Activated CD4-positive, CD25-positive, alpha-beta regulatory T cell treated with anti-CD3 and anti-CD28 coated beads, Interleukin-2, amount 50 U/mL, for 72 hours (primary cell): ENCODE results near the gene SLCO6A1.

Source experiments
- DNase-seq: peaks from one replicate; pipeline ENCODE4 v3.0.0; 2021

The SLCO6A1 gene

DNA sequence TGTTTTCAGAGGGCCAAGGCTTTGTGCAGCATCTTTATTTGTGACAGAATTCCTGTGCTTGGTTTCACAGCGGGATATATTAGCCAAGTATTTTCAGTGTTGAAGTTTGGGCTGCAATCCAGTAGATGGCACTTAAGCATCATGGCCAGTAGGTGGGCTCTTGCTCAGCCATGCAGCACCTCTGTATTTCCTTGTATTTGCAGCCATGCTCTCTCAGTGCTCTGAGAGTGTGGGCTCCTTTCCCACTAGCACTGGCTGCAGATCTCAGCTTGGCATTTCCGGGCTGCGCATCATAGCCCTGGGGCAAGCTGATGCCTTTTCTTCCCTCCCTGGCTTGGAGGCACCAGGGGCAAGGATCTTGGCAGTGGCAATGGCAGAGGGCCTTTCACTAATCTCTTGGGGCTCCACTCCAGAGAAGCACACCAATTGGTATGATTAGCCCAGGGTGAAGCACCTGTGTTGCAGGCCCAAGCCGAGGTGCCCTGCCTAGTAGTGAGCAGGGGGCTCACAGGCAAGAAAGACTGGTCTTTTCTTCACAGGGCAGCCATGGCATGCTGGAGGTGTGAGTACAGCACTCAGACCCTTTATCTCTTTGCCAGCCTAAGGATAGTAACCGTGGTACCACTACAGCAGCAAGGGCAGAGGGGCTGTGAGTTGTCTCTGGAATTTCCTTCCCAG lies 48.3 kb downstream of the SLCO6A1 start:
- DNase-seq, result no peak

DNA sequence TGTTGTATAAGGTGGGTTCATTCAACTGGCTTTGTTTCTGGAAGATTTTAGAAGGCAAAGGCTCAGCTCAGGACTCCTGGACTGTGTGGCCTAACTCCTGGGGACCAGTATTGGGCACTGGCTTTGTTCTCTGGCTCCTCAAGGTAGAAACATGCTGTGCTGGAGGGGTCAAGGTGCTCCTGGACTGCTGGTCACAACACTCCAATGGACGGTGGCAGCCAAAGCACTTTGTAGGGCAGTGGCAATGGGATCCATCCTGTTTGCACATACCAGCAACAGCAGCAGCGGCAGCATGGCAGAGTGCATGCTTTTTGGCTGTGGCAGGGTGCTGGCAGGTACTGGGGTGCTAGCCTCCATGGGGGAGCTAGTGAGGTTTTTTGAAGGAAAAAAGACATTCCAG lies 65.3 kb downstream of the SLCO6A1 start:
- DNase-seq, result no peak

DNA sequence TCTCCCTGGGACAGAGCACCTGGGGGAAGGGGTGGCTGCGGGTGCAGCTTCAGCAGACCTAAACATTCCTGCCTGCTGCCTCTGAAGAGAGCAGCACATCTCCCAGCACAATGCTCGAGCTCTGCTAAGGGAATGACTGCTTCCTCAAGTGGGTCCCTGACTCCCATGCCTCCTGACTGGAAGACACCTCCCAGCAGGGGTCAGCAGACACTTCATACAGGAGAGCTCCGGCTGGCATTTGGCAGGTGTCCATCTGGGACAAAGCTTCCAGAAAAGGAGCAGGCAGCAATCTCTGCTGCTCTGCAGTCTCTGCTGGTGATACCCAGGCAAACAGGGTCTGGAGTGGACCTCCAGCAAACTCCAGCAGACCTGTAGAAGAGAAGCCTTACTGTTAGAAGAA lies 77.2 kb downstream of the SLCO6A1 start:
- no peak for DNase-seq

DNA sequence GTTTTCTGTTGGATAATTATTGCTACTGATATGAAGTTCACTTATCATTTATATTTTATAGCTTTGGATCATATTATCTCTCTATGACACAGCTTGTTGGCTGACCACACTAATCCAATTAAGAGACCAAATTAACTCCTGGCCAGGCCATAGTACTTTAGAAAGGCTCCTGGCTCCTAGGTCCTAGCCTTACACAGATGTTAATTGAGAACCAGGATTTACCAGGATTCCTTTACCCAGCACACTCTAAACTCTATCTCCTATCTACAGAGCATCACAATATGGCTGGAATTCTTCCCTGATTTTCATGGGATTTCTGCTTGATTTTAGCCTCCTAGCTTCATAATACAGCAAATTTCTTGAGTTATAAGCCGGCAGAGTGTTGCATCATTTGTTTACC lies 80.3 kb downstream of the SLCO6A1 start:
- DNase-seq, result no peak

DNA sequence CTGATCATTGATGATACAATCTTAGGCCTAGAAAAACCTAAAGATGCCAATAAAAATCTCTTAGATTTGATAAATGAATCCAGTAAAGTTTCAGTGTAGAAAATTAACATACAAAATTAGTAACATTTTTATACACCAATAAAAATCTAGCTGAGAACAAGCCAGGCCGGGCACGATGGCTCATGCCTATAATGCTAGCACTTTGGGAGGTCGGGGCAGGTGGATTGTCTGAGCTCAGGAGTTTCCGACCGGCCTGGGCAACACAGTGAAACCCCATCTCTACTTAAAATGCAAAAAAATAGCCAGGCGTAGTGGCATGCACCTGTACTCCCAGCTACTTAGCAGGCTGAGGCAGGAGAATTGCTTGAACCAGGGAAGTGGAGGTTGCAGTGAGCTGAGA lies 84.4 kb downstream of the SLCO6A1 start:
- DNase-seq, result no peak

DNA sequence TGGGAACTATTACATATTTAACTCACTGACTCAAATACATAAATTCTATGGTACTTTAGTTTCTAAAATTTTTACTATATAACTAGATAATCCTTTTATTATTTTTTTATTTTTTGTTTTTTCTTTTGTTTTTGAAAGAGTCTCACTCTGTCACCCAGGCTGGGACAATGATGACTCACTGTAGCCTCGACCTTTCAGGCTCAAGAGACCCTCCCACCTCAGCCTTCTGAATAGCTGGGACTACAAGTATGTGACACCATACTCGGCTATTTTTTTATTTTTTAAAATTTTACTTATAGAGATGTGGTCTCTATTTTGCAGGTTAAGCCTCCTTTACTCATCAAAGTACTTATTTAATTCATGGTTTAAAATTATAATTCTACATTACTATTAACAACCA lies 110.6 kb downstream of the SLCO6A1 start:
- no peak for DNase-seq

DNA sequence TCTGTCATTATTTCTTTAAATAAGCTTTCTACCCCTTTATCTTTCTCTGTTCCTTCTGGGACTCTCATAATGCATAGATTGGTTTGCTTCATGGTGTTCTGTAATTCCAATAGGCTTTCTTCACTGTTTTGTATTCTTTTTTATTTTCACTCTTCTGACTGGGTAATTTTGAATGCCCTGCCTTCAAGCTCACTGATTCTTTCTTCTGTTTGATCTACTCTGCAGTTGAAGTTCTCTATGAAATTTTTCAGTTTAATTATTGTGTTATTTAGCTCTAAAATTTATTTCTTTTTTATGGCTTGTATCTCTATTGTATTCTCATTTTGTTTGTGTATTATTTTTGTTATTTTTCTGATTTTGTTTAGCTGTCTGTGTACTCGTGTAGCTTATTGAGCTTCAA lies 113.4 kb downstream of the SLCO6A1 start:
- no peak for DNase-seq

DNA sequence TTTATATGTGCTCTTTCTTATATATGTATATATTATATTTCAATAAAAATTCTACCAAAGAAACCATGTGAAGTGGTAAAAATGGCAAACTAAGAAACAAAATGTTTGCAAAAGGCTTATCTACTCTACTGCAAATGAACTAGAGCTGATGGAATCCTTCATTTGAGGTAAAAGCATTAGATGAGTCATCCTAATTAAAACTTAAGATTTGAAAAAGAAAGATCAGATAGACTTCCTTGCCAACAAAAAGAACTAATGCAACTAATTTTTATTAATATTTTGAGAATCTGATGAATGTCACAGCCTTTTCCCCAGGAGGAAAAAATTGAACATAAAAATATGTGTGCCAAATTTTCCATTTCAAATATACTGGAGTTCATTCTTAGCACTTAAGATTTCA lies 118.6 kb downstream of the SLCO6A1 start:
- DNase-seq, result no peak

DNA sequence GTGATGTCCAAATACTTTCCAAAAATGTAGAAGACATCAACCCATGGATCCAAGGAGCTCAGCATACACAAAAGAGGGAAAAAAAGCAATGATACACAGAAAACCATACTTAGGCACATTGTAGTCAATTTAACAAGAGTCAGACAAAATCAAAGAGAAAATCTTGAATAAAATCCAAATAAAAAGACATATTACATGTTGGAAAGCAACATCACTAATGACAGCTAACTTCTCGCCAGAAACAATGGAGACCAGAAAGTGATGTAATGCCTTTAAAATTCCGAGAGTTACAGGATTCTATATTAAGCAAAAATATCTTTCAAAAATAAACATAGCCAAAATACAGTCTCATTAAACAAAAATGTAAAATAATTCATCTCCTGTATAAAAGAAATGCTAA lies 122.9 kb downstream of the SLCO6A1 start:
- no peak for DNase-seq

DNA sequence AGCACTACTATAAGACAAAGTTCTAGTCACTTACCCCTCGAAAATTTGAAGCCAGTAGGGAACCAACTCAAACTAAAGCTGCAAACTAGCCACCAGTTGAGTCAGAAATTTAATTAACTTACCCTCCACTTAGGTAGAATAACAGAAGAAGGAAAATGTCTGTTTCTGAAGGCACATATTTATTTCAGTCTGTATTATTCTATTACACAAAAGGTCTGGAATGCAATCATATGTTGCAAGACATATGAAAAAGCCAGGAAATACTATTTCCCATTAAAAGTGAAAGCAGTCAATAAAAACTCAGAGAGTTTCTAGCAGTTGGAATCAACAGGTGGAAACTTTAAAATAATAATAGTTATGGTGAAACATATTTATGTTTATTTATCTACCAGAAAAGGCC lies 123.5 kb downstream of the SLCO6A1 start:
- no peak for DNase-seq

DNA sequence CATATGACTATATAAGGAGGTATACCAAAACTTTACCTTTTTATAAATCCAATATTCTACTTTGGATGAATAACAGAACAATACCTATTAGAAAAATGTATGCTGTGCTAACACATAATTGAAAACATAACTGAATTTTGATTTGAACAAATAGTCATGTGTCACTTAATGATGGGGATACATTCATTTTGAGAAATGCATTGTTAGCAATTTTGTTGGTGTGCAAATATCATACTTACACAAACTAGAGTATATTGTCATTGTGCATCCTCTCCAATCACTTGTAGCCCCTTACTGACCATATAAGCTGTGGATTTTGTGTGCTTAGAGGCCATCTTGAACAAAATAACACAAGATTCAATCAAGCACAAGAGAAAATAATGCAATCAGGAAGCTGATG lies 130.4 kb downstream of the SLCO6A1 start:
- DNase-seq, result no peak

DNA sequence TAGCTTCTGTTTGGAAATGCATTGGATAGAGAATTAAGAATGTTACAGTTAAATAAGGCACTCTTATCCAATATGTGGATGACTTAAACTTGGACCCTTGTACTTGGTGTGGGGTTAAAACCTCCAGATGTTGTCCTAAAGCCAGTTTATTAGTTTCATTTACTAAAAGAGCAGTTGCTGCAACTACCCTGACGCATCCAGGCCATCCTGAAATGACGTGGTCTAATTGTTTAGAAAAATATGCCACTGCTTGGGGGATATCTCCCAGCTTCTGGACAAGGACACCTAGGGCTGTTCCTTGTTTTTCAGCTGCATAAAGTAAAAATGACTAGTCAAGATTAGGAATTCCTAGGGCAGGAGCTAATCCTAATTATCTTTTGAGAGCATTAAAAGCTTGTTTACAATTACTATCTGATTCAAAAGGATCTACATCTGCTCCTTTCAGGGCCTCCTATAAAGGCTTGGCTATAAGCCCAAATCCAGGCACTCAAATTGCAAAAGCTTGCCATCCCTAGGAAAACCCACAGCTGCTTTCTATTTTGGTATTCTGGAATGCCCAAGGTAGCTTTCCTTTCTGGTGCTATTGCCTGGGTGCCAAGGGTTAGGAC lies 157.0 kb downstream of the SLCO6A1 start:
- no peak for DNase-seq

DNA sequence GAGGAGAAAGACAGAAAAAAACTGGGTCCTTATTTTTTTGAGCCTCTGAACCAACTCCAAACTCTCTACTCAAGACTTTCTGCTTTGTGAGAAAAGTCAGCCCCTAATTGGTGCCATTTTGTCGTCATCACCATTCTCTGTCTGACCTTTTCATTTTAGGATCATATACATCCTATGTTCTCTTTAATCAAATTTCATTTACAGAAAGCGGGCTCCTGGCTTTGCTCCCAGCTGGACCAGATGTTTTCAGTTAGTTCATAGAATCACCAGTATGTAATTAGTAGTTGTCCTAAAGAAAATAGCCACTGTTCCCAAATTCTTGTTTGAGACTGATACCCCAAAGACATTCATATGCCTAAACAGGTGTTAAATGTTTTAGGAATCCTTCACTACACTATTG lies 174.1 kb downstream of the SLCO6A1 start:
- DNase-seq, result no peak
